MM.1S (cell line): Measurements from ENCODE around the gene ITIH4.

Experiments used
- EZH2 ChIP-seq: fragments of 300-600 bp; sonication (generic); optimal IDR thresholded peaks from 2 replicates; pipeline ENCODE3; 2017; ENCODE audit warnings: low read depth, mild to moderate bottlenecking, antibody characterized with exemption, low read length, mixed read lengths
- EZH2phosphoT487 ChIP-seq: fragments of 300-600 bp; sonication (generic); IDR thresholded peaks from 2 replicates; pipeline ENCODE4 v1.6.1; 2018; ENCODE audit warnings: antibody characterized with exemption, low read length
- TF ChIP-seq, protein P1 (sequence below): fragments of 300-600 bp; sonication (generic); IDR thresholded peaks from 2 replicates; pipeline ENCODE4 v1.5.1; 2016; ENCODE audit warnings: antibody characterized with exemption, low read length, mixed read lengths

DNA sequence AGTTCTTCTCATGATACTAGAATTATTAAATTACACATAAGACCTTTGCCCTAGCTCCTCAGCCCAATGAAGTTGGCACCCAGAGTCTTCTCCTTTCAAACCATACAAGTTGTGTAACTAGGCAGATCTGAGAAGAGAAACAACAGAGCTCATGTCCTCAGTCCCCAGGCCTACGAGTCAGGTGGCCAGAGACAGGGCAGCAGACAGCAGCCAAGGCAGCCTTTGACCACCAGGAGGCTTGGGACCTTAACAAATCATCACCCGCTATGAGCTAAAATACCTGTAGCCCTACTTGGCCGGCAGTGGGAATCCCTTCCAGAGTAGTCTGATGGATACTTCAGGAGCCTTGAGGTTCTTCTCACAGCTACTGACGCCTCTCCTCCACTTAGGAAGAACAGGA, 48.6 kb upstream of the ITIH4 start:
- TF ChIP-seq, protein P1, sequence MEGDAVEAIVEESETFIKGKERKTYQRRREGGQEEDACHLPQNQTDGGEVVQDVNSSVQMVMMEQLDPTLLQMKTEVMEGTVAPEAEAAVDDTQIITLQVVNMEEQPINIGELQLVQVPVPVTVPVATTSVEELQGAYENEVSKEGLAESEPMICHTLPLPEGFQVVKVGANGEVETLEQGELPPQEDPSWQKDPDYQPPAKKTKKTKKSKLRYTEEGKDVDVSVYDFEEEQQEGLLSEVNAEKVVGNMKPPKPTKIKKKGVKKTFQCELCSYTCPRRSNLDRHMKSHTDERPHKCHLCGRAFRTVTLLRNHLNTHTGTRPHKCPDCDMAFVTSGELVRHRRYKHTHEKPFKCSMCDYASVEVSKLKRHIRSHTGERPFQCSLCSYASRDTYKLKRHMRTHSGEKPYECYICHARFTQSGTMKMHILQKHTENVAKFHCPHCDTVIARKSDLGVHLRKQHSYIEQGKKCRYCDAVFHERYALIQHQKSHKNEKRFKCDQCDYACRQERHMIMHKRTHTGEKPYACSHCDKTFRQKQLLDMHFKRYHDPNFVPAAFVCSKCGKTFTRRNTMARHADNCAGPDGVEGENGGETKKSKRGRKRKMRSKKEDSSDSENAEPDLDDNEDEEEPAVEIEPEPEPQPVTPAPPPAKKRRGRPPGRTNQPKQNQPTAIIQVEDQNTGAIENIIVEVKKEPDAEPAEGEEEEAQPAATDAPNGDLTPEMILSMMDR: no peak
- TF ChIP-seq EZH2phosphoT487 (no peak), EZH2 (no peak)
